GM19372 (cell line): ENCODE results near the gene BCAR3.
A peak's percentile ranks its signal among the peaks of the same experiment; 100 is the strongest.

Source experiments
- ATAC-seq: cut with Tn5 transposase; IDR thresholded peaks from one replicate; pipeline ENCODE4 v1.9.1; 2021; ENCODE audit warnings: mild to moderate bottlenecking, low read depth, moderate library complexity; ENCODE audit not compliant: unreplicated experiment

The BCAR3 gene

DNA sequence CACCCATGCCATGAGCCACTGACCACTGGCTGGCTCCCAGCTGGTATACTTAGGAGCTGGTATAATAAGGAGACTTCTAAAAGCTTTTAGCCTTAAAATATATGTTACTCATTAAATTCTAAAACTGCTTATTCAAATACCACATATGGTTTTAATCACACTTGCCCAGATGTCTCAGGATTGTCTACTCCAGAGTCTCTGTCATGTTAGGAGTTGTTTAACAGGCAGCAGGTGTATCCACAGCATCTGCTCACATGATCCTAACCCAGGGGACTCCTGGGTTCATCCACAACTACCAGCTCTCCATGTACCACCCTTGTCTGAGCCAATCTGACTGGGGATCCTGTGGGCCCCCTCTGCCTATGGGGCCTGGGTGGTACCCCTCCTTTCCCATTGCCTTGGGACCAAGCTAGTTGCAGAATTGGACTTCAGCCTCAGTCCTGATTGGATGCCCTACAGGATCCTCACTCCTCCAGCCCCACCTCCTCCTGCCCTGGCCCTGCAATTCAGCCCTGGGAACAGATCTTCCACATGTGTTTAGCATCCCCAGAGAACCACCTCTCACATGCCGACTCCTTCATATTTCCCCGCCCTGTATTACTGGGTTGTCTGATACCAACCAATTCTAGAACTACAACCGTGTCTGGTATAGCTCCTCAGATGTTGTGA lies 61.3 kb downstream of the BCAR3 start:
- ATAC-seq: no peak

DNA sequence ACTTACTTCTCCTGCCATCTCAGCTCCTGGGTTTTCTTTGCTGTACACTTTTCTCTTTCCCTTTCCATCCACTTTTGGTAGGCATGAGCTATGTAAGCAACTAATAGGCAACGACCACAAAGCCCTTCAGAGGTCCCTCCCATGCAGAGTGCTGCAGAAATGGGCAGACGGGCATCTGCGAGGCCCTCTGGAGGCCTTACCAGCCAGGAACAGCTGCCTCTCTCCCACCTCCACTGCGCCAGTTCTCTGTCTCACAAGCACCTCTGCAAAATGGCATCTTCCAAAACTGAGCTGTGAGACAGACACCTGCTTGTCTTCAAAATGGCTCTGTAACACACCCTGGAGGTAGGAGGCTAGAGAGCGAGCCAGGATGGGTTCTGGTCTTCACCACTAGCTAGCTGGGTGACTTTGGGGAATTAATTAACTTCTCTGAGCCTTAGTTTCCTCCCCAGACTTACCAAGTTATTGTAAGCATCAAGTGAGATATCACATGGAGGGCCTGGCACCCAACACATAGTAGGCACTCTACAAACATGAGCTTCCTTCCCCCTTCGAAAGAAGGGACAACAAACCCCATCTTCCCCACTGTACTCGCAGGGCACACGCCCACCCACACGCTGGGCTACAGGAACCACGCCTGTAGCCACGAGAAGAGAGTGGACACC lies 62.0 kb downstream of the BCAR3 start:
- no peak for ATAC-seq

DNA sequence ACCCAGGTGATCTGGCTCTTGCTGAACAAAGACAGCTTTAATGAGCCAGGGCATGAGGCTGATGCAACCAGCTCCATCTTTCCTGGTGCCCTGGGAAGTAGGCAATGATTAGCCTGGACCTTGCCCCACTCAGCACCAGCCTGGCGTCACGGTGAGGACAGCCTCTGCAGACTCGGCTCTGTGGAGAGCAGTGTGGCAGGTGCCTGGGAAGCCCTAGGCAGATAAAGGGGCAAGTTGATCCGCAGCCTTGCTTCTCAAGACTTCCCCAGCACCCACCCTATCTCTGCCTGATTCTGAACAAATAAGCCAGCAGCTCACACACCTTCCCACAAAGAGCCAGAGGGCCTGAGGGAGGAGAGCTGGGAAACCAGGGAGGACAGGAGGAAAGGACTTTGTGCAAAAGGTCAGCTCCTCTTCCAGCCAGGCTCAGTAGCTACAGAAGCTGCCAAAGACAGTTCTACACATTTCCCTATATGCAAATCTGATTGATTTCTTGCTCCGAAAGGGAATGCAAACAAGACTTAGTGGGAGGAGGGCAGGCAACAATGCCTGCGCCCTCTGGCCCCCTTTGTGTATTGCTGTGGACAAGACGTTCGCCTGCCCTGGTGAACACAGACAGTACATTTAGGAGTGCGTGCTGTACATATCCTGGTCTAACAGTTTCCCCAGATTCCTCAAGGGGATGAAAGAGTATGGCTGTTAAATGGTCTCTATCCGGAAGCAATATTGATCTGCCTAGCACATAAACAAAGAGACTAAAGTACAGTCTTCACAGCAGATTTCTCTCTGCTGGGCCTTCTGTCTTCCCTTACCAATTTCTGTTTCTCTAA lies 63.8 kb downstream of the BCAR3 start:
- no peak for ATAC-seq

DNA sequence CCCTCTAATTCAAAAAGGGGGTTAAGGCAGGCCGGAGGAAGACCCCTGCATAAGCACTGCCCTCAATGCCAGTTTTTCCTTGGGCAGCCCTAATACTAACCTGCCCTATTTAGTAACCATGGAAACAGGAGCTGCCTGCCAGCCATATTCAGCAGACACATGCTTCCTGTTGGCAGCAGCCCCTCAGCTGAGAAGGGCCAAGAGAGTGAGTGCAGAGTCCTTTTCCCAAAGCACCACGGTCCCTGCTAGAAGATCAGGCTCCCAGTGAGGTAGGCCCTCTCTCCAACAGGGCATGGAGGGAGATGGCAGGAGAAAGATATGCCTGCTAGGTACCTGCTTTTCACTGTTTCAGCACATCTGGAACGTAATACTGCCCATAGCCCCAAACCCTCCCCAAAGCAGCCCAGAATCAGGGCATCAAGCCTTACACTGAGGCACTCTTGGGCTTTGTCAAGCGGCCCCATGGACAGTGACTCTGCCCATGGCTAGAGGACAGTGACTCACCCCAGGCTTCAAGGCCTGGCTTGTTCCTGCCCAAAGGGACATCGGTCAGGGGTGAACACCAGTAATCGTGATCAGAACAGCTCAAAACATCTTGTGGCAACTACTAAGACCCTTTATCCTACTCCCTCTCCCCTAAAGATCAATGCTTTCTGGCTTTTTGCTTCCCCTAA lies 64.5 kb downstream of the BCAR3 start:
- ATAC-seq: no peak

DNA sequence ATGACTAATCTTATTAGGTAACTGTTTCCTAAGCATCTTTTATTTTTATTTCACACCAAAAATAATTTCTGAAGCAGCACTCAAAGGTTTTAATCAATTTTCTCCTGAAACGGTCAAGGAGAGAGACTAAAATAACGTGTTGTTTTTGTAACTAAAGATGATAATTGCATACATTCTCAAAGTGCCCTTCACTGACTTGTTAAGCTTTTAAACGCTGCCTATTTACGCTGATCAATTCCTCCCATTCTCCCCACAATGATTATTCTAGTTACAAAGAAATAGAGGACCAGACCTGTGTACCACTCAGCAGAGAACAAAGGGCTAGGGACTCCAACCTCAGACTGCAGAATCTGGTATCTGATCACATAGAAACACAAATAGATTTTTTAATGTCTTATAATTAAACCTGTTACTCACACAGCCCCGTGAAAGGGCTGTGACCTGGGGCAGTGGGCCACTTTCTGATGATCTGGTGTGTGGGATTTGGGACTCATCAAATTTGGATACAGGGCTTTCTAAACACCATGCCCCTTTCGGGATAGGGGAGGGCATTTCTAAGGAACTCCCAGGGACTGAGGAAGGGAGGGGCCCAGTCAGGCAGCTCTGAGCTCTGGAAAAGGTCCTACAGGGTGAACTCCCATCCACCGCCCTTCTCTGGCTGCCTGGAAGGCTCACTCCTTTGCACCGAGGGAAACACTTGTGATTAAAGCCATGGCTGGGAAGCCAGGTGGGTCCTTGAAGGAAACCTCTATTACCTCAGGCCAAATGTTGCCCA lies 65.2 kb downstream of the BCAR3 start:
- no peak for ATAC-seq

DNA sequence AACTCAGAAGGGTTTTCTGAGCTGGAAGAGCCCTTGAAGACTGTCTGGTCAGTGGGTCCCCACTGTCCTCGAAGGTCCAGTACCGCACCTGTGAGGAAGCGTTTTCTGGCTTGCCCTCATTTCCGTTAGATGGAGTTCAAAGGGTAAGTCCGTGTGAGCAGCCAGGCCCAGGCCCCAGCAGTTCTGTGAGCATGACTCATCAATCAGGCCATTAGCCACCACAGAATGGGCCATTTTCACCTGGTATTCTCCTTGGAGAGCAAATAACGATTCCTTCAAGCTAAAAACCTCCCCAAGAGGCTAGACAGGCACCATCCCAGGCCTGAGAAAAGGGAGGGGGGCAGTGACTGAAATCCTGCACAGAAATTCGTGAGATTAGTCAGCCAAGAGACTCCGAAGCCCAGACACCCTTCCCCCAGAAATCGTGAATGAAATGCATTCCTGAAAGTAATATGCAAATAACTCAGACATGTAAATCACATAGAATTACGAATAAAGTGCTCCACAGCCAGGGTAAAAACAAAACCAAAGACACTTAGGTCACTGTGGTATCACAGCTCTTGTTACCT lies 66.0 kb downstream of the BCAR3 start:
- ATAC-seq: peak; percentile 71

DNA sequence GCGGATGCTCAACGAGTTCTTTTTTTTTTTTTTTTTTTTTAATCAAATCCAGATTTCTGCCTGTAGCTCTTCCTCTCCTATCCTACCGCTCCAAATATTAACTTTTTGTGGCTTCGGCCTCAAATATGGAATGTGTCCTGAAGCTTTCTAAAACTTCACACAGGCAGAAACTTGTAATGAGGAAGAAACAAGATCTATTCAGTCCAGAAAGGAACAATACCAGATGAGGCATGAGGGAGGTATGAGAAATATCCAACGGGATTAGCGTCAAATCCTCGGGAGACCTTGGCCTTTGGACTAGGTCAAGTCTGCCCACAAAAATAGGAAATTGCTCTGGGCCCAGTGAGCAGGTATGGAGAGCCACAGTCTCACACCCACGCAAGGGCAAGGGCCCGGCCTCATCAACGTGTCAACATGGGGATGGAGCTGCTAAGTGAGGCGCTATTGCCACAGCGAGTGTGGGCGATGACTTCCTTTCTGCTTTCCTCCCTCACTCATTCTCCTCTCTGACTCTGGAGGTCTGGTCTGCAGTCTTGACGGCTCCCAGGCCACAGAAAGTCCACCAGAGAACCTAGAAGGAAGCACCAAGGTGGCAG lies 66.6 kb downstream of the BCAR3 start:
- peak; percentile 52 for ATAC-seq

DNA sequence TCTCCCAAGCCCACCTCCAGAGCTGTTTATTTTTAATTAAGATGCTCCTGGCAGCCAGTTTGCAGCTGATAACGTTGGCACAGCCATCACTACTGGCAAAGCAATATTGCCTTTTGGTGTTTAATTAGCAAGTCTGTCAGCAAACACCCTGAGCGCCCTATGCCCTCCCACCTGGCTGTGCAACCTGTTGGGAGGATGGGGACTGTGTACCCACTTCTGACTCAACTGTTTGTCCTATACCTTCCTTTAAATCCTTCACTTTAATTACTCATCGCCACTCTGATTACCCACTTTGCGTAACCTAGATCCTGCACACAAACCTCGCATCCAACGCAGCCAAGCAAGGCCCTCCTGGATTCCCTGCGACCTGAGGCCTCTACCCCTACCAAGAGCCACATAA lies 67.1 kb downstream of the BCAR3 start:
- no peak for ATAC-seq

DNA sequence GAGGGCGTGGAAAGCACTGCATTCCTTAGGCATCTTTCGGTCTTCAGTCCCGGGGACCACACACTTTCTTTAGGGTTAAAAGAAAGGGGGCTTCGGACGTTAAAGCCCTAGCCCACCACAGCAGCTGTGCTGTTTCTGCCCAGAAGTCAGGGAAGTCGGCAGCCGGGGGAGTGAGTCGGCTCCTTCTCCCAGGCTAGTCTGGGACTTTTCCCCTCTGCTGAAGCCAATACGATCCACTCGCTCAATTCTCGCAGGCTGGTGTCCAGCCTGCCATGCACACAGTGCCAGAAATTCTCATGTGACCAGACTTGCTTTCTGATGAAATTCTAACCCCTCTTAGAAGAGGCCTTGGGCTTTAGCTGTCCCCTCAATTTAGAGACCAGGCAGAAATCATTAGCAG lies 67.7 kb downstream of the BCAR3 start:
- ATAC-seq: no peak

DNA sequence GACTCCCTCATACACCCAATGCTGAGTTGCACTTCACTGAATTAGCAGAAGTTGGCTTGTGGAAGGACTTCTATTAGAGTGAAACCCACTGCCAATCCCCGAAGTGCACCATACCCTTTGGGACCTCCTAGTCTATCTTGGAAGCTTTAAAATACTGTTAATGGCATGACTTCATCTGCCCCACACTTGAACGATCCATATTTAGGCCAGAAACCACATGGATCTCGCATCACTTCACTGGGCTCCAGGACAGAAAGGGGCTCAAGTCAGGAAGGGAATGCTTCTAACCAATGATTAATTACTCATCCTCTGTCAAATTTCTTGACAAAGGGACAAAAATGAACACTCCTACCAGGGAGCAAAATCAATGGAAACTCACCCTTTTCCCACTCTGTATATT lies 69.1 kb downstream of the BCAR3 start:
- no peak for ATAC-seq

DNA sequence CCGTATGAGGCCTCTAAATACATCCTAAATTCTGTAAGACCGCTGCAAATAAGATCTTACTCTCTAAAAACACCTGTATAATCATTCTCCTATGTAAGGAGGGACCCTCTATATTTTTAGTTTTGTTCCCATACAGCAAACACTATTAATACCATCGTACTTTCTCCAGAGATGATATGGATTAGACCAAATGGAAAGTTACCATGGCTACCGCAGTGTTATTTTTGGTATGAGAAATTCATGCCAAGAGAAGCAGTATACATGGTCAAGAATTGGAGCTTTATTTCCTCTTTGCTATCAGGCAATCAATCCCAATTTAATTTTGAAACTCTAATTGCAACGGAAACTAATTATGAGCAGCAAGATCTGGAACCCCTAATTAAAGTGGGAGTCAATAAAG lies 70.0 kb downstream of the BCAR3 start:
- no peak for ATAC-seq

DNA sequence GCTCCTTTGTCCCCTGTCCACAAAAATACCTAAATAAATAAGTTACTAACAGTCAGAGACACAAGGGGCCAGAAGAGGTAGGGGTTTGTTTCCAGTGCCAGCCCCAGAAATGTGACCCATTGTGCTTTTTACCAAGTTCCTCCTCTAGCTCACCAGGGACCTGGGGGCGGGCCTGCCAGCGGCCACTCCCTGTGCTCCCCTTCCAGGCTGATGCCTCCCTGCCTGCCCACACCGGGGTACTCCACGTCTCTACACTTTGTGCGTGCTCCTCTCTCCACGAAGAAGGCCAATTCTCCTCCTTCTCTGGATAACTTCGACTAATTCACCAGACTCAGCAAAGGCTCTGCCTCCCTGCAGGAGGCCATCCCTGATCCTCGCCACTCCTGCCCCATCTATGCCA lies 72.1 kb downstream of the BCAR3 start:
- no peak for ATAC-seq

DNA sequence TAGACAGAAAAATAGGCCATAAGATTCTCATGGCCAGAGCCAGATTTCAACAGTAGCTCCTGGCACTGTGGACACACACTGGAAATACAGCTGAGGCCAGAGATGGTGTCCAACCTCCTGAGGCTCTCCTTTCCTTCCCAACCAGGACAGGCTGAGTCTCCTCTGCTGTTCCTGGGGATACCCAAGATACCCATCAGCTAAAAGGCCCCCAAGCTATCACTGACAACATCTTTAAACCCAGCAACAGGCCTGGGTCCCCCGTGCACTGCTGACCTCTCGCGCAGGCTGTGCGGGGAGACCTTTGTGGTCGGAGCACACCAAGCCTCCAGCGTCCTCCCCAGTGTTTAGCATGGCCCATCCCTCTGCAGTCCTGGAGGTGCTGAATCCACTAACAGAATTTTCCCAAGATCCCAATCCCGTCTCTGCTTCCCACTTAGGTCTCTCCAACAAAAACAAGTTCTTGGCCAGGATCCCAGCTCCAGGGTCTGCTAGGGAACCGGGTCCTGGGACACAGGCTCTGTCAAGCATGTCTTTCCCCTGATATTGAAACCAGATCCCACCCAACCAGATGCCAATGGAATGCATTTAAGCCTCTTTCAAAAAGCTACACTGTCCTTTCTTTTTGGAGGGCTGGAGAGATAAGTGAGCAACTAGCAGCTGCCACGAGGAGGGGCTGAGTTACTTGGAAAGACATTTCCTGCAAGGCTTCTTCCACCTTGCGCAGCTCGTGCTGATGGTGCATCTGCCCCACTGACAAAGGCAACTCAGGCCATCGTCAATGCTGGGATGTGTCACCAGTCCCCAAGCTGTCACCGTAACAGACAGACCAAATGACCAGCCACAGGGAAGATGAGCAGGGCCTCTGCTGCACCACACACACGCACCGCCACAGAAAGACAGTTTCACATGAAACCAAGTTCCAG lies 73.2 kb downstream of the BCAR3 start:
- ATAC-seq: peak; percentile 19

DNA sequence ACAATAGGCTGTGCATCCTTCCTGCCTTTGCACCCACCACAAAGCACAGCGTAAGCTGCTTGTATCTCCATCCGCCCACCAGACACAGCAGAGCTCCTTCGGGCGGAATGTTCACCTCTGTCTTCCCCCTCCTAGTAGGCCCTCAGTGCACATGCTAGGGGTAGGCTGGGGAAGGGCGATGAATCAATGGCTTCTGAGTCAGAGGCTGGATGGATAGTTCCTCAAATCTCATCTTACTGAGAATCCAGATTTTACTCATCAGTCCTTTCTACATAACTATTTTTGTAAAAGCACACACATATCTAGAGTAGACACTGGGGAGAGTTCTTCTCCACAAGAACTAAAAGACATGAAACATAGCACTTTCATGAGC lies 73.8 kb downstream of the BCAR3 start:
- ATAC-seq: peak; percentile 82

DNA sequence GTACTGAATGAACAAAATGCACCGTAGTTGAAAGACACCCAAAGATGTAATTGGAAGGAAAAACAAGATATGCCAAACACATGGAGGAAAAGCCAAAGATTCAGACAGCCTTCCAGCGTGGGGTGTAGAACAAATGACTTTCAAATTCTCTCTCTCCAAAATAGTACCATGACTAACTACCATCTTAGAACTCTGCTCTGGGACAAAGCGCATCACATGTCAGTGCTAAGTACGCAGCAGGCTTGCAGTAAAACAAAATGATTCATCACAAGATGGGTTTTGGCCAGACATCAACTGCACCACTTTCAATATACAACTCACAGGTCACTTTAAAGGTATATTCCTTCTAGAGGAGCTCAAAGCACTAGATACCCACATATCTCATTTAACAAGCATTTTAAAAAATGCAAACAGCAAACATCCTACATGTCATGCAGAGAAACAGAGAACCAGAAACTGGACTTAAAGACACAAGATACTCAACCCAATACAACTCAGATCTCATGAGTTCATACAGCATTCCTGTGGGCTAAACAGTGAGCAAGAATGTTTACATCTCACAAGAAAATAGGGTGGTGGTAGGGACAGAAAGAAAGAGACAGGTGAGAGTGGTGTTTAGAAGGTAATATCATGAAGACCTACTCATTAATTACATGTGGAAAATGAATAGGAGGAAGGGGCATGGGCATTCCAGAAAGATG lies 75.7 kb downstream of the BCAR3 start:
- ATAC-seq: no peak

DNA sequence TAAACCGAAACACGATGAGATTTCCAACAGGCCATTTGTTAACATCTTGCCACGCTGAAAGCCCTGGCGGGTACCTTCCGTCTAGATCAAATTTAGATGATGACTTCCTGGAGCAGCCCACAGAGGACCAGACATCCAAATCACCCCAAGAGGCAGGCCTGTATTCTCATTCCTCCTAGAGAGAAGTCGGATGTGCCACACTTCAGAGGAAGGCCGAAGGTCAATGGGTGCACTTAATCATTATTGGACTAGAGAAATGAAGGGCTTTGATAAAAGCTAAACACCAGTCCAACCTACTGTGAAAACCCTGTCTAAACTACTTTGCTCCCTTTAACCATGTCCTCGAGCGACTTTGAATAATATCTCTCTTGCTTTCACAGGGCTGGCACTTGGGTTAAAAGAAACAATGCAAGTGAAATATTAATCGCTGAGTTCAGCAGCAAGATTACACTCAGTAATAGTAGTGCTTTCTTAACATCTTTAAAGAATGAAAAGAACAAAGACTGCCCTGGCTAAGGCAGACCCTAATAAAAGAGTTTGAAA lies 76.5 kb downstream of the BCAR3 start:
- no peak for ATAC-seq

DNA sequence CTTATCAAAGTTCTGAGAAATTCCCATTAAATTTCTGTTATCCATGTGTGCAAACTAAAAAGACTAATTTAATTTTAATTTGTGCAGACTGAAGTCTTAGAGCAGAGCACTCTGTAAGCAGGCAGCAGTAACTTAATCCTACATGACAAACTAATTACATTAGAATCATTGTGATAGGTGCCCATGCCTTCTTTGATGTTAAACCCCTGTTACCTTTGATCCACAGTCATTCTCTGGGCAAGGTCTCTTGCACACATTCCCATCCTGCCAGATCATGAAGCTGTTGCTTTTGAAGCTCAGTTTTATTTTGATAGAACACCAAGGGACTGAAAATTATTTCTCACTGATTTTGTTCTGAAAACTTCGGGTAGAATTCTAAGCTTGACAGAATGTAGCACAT lies 77.2 kb downstream of the BCAR3 start:
- ATAC-seq: no peak

DNA sequence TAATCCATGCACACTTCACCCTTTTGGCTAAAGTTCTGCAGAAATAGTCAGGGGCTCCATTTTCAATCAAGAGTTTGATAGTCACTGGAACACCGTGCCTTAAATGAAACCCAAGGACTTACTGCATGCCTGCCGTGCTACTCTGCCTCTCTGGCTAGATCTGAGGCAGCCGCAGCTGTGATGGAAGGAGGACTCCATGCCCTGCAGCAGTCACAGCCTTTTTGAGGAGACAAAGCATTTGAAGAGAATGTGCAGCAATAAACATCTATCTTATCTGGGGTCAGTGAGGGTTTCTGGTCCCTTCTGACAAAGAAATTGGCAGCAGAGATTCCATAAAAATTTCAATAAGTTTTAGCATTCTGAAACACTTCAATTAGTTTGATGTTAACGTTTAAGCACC lies 78.0 kb downstream of the BCAR3 start:
- no peak for ATAC-seq
